ENCODE measurements around the gene CELF4.

CELF4 gene

DNA sequence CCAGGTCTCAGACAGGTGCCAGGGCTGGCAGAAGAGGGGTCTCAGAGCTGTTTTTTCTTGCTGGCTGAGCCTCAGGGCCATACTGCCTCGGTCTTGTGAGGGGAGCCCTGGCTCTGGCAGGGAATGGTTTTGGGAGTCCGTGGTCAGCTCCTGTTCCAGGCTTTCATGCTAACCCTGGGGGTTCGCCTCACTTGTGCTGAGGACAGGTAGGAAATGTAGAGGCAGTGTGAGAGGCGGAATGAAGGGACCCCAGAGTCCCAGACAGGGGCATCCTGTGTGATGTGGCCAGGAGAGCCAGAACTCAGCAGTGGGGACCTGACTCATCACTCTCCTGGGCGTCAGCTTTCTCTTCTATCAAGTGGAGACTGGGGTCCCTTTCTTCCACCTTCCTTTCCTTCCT, 5.7 kb upstream of the CELF4 start:
- no peak for DNase-seq

DNA sequence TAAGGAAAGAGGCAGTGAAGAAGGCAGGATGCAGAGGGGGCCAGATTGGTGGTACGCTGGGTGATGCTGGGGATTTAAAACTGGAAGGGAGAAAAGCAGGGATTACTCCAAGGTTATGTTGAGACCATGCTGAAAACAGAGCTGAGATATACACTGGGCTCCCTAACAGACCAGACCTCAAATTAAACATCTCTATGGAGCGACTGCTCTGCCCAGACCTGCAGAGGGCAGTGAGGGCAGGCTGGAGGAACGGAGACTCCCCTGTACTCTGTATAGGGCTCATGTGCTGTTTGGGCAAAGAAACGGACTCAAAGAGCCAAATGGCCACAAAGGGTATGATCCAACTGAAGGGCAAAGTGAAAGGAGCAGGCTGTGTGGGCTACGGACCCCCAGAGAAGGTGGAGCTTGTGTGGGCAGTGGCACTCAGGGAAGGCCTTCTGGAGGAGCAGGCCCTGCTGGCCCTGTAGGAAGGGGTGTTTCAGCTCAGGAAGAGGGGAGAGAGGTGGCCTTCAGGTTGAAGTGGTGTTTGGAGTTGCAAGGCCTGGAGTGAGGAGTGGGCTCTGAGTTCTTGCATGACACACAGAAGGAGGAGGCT, 4.8 kb upstream of the CELF4 start:
- DNase-seq, result no peak

DNA sequence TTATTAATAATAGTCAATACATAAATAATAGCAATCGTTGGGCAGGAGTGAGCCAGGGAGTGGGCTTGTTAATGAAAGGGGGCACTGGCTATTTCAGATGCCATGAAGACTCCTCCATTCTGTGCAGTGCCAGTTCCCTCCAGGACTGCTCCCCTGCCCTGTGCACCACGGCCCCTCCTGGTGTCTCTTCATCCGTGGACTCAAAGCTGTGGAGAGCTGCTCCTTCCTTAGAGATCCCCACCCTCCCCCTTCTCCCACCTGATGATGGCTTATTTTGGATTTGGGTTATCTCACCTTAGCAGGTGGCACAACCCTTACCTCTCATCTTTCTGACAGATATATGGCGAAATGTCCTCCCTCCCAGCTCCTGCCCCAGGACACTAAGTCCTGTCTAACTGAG, 3.1 kb upstream of the CELF4 start:
- no peak for DNase-seq

DNA sequence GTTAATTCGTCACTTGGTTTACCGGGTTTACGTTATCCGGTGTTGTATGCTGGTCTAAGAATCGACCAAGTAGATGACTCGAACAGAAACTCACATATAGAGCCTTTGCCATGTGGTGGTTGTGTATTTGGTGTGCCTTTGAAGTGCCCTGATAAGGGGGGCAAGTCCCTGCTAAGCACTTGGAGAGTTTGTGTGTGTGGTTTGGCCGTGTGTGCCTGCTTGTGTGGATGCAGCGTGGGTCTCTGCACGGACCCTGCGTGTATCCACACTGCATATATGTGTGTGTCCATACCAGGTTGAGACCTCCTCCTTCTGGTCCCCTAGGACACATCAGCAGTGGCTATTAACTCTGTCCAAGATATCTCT, 2.4 kb upstream of the CELF4 start:
- DNase-seq, result no peak

DNA sequence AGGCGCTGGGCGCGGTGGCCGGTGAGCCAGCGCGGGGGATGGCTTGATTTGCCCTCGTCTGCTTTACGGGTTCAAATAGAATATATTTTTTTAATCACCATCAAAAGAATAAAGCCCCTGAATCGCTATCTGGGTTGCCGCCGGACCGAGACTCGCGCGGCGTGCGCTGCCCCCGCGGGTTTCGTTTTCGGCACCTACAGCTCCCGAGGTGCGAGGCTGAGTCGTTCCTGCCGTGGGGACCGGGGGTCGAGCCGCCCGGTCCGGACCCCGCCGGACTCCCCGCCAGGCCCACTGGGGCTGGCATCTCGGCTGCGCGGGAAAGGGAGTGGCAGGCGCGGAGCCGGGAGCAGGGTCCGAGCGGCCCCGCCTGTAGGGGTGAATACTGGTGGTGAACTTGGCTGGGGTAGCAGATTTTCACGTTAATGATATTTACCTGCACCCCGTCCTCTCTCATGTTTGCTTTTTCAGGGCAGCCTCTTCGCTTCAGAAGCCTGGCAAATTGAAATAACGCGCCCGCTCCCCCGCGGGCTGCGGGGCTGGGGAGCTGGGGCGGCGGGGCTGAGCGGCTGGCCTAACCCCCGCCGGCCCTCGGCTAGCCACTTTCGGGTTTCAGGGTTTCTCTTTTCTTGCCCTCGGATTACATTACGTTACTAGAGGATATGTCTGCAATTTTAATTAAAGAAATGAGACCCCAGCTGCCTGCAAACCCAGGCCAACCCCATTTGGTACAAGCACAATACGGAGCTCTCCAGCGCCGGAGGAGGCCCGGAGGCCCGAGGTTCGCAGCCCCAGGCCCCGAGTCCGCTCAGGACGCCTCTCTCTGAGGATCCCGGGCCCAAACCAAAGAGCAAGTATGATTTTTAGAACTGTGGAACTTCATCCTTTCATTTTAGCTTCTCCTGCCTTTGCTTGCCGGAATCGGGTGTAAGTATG, 1.7 kb upstream of the CELF4 start:
- no peak for DNase-seq

DNA sequence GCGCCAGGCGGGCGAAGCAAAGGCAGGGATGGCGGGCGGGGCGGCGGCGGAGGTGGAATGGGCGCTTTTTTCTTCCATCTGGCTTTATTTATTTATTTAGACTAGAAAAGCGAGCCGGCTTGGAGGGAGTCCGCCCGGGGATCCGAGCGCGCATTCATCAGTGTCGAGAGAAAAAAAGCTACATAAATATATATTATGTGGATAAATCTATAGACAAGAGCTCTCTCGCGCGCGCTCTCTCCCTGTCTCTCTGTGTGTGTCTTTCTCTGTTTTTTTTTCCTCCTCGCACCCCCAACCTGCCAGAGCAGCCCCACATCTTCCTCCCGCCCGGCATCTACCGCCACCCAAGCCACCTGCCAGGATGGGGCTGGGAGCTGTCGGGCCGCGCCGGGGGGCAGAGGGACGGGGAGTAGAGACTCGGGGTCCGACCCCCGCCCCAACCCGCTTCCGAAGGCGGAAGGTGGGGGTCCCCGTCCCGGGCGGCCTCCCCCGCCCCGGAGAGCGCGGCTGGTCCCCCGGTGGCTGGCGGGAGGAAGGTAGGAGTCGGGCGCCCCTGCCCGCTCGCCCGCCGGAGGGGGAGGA, 972 bp upstream of the CELF4 start:
- no peak for DNase-seq

DNA sequence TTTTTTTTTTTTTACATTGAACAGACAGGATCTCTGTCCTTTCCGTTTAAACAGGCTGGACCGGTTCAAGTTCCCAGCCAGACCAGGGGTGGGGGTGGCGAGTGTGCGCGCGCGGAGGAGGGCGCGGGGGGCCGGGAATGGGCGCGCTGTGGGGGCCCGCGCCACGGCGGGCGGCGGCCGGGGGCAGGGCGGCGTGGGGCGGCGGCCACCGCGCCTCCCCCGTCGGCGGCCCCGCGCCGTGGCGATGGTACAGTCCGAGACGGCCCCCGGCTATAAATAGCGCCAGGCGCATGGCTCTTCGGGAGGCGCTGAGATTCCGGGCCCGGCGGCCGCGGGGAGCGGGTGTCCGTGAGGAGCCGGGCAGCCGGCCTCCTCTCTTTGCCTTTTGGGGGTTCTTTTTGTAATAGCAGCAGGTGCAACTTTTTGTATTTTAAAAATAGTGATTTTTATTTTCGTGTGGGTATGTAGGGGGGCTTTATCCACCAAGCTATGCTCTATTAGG, 430 bp upstream of the CELF4 start:
- DNase-seq, result no peak

DNA sequence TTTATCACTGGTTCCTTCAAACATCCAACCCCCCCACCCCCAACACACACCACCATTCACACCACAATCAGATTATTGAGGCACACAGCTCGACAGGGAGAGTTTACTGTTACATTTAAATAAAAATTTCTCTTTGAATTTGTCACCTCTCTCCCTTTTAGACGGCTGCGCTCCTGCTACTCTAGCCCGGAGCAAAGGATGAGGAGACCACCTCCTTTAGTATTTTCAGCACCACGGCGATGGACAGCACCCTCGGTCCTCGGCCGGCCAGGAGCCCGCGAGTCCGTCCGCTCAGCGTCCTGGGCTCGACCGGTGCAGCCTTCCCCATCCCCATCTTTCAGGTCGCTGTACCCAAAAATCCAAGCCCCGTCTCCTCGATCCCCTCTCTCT, 892 bp downstream of the CELF4 start:
- DNase-seq, result no peak

DNA sequence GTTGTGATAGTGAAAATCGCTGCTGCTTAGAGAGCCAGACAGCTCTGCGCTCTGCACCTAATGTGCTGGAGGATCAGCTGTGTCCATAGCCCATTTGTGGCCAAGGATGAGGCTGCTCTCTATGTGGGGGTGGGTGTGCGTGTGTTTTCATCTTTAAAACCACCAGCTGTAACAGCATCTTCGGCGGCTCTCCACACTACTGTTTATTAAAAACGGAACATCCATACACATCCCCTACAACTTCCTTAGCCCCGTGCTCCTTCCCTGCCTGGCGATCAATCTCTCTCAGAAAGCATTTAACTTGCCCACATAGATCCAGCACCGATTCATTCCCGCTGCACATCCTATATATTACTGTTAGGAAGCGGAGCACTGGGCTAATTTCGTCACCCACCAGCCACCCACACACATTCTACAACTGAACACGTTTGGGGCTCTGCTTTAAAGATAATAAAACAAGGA, 1.6 kb downstream of the CELF4 start:
- no peak for DNase-seq

DNA sequence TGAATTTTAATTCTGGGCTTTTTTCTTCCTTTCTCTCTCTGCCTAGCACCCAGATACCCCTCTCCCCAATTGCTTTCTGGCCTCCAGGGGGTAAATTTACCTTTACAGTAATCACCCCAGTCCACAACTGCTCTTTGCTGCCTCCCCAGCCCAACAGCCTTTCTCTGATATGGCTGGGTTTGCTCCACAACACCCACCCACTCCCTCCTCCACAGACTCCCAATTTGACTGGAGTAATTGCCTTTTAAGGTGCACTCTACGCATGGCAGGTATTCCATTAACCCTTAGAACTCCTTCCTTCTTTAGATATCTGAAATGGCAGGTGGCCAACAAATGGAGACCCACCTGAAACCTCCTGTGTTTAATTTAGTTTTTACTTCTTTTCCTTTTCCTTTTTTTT, 3.6 kb downstream of the CELF4 start:
- no peak for DNase-seq

DNA sequence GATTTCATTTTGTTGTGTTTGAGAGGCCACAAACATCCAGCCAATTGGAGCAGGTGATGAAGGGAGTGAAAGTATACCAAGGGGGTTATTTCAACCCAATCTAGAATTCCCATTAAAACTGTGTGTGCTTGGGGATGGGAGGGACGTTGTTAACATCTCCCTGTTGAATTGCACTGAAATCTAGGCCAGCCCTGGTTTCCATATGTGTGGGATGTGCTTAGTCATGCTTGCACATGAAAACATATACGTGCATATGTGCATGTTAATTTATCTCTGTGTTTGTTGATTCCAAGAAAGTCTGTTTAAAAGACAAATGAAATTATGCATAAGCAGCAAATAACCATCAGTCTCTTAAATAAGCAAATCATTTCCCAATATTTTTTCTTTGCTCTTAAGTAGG, 5.6 kb downstream of the CELF4 start:
- no peak for DNase-seq

DNA sequence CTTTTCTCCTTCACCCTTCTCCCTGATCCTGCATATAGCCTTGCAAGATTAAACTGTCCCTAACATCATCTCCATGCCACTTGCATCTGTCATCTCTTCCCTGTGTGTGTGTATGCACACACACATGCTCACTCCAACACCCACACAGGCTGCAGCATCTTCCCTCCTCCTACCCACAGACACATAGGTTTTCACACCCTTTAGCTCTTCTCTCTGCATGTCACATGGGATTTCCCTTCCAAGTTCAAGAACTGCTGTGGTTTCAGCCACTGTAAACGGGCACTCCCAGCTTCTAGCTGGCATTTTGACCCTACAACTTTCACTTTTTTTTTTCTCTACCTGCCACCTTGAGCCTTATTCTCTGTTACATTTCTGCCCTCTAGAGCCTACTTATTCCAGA, 6.4 kb downstream of the CELF4 start:
- no peak for DNase-seq

DNA sequence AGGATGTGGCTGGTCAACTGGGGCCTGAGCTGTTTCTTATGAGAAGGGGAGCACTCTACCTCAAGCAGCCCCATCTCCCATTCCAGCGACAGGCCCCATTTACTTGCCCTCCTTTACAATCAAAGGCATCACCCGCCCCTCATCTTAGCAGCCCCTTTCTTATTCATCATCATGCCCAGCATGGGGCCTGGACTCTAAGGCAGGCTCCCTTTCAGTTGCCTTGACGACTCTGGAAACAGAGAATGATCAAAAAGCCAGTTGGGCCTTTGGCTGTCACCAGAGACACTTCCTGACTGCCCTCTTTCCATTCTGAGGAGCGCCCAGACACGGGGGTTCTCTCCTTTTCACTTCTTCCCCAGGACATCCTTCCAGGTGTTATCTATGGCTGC, 11.2 kb downstream of the CELF4 start:
- DNase-seq, result no peak

DNA sequence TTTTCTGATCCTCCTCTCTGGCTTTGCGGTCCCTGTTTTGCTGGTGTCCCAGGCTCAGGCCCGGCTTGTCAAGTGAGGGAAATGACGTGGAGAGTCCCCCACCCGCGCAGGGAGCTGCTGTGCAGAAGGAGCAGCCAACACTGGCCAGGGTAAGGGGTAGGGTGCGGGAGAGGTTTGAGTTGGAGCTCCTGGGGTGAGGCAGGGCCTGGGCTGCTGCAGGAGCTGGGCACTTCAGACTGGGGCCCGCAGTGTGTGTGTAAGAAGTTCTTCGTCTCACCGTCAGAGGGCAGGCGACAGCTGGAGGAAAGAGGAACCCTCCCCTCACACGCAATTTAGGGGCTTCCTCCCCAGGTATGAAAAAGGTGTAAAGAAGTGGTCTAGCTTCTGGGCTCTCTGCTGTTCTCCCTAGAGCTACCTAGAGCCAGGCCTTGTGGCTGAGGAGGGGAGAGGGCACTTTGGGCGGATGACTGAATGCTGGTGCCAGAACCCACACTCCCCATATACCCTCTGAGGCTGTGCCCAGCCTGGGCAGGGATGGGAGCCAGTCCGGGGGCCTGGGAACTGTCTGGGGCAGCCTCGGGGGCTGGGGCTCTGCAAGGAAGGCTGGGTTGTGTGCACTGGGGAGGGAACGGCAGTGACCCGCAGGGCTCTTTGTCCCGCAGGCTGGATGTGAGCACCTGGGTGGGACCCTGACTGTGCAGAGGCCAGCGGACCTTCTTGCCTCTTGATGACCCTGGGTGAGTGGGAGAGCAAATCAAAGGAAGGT, 11.8 kb downstream of the CELF4 start:
- no peak for DNase-seq

DNA sequence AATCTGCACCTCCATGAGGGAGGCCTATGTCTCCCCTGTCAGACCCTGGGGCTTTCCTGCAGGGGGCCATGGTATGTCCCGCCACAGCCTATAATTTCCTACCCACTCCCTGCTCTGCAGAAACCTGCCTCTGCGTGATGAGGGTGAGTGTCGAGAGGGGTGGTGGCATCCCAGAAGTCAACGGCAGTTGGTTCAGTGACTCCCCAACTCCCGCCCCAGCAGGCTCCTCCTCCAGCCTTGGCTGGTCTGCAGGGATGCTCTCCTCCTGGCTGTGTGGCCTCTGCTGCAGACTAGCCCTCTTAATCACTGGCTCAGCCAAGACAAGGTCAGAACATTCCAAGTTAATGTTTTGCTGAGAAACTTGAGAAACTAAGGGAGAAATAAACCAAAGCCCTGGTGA, 13.3 kb downstream of the CELF4 start:
- no peak for DNase-seq

DNA sequence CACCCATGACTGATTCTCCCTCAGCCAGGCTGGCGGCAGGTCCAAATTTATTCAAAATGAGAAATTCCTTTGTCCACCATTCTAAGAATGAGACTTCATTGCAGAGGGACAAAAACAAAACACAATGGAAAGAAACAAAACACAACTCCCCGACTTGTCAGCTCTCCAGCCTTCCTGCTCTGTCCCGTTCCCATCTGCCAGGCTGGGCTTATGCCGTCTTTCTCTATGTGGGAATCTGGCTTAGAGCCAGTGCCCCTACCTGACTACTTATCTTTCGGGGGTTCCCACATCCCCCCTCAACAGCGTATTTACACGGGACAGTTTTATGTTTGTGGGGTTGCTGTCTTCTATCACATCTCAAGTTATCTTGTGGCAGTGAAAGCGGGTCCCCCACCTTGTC, 13.8 kb downstream of the CELF4 start:
- no peak for DNase-seq

DNA sequence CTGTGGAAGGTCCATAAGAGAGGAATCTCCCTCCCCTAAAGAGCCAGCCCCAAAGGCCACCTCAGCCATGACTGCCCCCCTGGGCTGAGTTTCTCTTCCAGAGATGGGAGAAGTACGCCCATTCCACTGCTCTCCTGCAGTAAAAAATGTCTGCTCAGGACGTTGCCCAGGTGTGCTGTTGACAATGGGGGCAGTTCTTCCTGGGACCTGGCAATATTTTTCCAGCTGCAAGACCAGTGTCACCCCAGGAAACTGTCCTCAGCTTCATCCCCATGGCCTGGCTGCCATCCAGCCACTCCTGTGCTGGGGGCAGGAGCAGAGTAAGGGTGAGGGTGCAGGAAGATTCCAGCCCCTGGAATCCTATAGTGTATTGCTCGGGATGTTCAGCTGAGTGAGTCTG, 14.3 kb downstream of the CELF4 start:
- DNase-seq, result no peak

DNA sequence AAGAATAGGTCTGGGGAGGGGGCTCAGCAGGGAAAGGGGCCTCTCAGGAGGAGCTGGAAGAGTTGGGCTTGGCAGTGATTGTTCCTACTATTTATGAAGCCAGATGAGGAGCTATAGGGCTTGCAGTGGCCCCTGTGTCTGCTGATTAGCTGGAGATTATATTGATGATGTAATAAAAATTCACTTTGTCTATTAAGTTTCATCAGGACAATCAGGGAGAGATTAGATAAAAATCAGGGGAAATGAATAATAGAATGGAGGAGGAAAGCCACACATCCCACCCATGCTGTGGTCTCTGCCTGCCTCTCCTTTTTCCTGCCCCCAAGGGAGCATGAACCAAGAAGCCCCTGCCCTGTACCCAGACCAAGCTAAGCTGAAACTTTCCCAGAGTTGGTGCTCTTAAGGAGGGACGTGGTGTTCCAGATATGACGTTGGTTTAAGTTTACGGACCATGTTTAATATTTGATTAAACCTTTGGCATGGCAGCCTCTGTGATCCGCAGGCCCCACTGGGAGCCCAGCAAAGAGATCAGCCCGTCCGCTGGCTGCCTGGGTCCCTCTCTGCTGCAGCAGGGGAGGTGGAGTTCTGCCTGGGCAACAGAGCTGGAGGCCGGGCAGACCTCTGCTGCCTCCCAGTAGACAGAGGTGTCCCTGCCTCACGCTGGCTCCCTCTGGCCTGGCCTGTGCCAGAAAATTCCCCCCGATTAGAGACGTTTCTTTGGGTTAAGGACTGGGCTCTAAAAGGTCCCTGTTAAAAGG, 15.3 kb downstream of the CELF4 start:
- DNase-seq, result no peak

DNA sequence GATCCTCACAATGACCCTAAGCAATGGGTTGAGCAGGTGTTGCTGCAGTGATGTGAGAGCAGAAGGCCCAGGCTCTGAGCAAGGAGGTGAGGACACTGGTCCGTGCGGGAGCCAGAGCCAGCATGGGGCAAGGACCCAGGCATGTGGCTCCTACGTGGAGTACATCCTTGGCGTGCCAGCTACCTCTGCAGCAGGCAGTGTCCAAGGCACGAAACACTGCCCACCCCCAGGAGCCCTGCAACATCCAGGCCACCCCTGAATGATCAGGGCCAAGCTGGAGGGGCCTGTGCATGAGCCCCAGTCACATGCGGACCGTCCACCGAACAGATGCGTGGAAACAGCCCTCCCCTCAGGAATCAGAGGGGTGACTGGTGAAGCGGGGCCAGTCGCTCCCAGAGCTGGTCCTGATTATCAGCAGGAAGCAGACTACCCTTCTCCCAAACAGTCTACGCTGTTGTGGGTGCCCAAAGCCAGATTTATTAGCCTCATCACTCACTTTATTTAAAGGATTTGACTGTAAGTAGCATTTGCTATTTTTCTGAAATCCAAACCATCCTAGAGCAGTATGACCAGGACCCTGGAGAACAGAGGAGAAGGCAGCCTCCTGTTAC, 16.8 kb downstream of the CELF4 start:
- DNase-seq, result no peak

DNA sequence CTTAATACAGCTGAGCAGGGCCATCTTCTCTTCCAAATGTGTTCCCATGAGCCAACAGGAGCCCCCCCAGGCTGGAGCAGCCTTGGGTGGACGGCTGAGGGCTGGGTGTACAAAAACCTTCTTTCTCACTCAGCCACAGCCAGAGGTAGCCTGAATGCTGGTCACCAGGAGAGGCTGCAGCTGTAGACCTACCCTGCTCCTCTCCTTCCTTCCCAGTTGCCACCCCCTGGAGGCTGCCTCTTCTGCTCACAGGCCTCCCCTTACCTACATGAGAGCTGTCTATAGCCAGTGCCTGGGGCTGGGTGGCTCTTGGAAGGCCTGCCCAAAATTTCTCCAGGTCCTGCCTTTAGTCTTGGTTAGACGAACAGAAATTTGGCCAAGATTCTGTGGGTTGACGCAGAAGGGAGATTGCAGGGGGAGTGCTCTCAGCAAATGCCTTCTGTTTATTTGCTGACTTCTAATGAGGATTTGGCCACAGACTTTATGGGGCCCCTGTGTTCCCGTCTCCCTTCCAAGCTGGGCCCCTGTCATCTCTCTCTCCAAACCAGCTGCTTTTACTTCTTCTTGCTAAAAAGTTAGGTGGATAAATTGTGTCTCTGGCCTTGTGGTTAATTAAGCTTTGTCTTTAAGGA, 18.3 kb downstream of the CELF4 start:
- no peak for DNase-seq

DNA sequence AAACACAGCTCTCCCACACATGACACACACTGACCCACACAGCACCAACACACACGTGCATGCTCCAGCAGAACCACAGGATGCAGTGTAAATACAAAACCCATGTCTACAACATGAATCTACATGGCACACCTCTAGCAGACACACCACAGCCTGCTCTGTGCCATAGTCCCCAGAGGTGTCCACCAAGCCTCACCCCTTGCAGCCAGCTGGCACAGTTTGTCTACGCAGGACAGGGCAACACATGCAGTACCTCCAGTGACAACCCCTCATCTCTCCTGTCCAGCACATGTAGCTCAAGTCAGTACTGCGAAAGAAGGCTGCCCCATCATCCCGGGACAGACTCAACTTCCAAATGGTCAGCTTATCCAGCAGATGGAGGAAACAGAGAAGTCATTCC, 18.9 kb downstream of the CELF4 start:
- DNase-seq, result no peak

DNA sequence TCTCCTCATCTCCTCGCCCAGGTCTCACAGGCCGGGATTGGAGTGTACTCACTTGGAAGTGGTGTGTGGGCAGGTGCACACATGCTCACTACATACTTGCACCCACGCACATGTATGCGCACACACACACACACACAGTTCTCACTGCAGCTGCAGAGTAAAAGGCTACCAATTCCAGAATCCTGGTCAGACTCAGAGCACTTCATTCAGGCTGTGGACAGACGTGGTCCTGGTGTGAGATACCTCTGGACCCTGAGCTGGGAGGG, 19.4 kb downstream of the CELF4 start:
- no peak for DNase-seq

Measured in stimulated activated CD4-positive, alpha-beta T cell treated with anti-CD3 and anti-CD28 coated beads, Interleukin-4, amount 100 ng/mL, for 1 hour (primary cell).